Measurements from ENCODE around the gene KIF3C.

GRCh38 chr2:25899404-25899970 is 82.8 kb downstream of the KIF3C start:
- TF ChIP-seq CTCF (conservative IDR thresholded peaks at IDR 0.05) (no peak), ZFX (IDR thresholded peaks at IDR 0.05) (no peak)
